ENCODE measurements around the gene WDR33.

WDR33 gene

GRCh38 chr2:127810619-127811396 is at the start of gene WDR33:
WDR33 (minus strand) TSS chr2:127811171; CDS start chr2:127770981, 40,190 bp downstream.
- TF ChIP-seq, protein P1, sequence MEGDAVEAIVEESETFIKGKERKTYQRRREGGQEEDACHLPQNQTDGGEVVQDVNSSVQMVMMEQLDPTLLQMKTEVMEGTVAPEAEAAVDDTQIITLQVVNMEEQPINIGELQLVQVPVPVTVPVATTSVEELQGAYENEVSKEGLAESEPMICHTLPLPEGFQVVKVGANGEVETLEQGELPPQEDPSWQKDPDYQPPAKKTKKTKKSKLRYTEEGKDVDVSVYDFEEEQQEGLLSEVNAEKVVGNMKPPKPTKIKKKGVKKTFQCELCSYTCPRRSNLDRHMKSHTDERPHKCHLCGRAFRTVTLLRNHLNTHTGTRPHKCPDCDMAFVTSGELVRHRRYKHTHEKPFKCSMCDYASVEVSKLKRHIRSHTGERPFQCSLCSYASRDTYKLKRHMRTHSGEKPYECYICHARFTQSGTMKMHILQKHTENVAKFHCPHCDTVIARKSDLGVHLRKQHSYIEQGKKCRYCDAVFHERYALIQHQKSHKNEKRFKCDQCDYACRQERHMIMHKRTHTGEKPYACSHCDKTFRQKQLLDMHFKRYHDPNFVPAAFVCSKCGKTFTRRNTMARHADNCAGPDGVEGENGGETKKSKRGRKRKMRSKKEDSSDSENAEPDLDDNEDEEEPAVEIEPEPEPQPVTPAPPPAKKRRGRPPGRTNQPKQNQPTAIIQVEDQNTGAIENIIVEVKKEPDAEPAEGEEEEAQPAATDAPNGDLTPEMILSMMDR (IDR thresholded peaks at IDR 0.05; ENCODE audit: insufficient read depth, low read depth, low read length, missing control alignments): peak; percentile 20
- peak within 1 kb of the TSS; percentile 92 for H3K4me3 ChIP-seq (ENCODE audit: low read length)
- peak; percentile 92 for DNase-seq (ENCODE audit: low read depth)

DNA sequence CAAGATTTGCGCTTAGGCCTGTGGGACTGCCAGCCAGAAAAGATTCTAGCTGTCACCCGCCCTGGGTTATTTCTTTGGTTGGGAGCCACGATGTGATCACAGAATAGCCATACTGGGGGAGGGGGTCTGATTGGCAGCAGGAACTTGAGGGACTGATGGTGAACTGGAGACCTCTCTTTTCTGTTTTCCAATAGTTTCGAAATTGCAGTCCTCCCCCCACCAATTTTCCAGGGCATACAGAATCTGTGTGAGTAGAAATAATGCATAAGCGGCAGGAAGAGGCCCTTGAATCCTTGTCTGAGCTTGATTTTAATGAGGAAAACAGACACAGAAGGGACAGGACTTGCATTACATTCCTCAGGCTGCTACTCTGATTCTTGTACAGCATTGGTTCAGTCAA is 49.2 kb upstream of the WDR33 start:
- TF ChIP-seq, protein P1 (IDR thresholded peaks at IDR 0.05; ENCODE audit: insufficient read depth, low read depth, low read length, missing control alignments): no peak
- no peak overlapping the region for H3K4me3 ChIP-seq (ENCODE audit: low read length)
- peak; percentile 7 for DNase-seq (ENCODE audit: low read depth)

- DNase-seq (ENCODE audit: low read depth): peak; percentile 92
- peak overlapping the region; percentile 21 for H3K4me3 ChIP-seq (ENCODE audit: low read length)
- TF ChIP-seq, protein P1 (IDR thresholded peaks at IDR 0.05; ENCODE audit: insufficient read depth, low read depth, low read length, missing control alignments): no peak
Observed at GRCh38 chr2:127859712-127860085, 48.7 kb upstream of the WDR33 start.

DNA sequence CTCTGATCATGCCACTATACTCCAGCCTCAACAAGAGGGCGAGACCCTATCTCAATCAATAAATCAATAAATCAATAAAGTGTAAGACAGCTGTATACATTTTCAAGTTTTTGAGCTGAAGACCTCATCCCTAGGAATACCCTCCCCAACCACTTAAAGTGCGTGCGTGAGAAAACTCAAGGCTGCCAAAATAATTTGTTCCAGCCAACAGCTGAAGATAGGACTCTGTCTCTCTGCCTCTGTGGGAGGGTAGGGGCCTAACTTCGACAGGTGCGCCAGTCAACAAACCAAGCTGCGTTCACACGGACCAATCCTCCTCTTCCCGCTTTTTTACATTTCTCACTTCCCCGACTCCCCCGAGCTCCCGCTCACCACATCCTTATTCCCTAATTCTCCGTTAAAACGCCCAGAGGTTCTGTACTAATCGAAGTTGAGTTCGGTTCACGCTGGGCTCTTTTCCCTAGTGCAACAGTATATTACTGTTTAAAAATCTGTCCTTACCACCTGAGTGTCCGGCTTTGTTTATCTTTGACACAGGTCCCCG is 46.4 kb upstream of the WDR33 start:
- DNase-seq (ENCODE audit: low read depth): peak; percentile 11
- TF ChIP-seq, protein P1 (IDR thresholded peaks at IDR 0.05; ENCODE audit: insufficient read depth, low read depth, low read length, missing control alignments): no peak
- H3K4me3 ChIP-seq (ENCODE audit: low read length): peak overlapping the region; percentile 78

GRCh38 chr2:127853671-127854070 is 42.7 kb upstream of the WDR33 start:
- H3K4me3 ChIP-seq (ENCODE audit: low read length): no peak overlapping the region
- DNase-seq (ENCODE audit: low read depth): peak; percentile 26
- TF ChIP-seq, protein P1 (IDR thresholded peaks at IDR 0.05; ENCODE audit: insufficient read depth, low read depth, low read length, missing control alignments): no peak

- TF ChIP-seq, protein P1 (IDR thresholded peaks at IDR 0.05; ENCODE audit: insufficient read depth, low read depth, low read length, missing control alignments): no peak
- no peak for DNase-seq (ENCODE audit: low read depth)
Observed at GRCh38 chr2:127852388-127852787, 41.4 kb upstream of the WDR33 start.

More at GRCh38 chr2:127852388-127852787, 41.4 kb upstream of the WDR33 start:
- H3K4me3 ChIP-seq (ENCODE audit: low read length): no peak overlapping the region

Measured in epithelial cell of esophagus (primary cell).